Keratinocyte (primary cell): ENCODE measurements around the gene CPA4. TPM values are rescaled to one million over a fixed set of nuclear protein-coding genes. Genes with fewer than 3 reads are reported as not detected.

Source experiments
- DNase-seq: peaks from one replicate; pipeline ENCODE4 v3.0.0-alpha.2; 2011; ENCODE audit warnings: low read depth, missing footprints, low spot score
- FAIRE-seq: peaks from 2 replicates; lab custom pipeline; 2011; peaks lifted over from hg19 to GRCh38; lab: Jason Lieb, UNC
- H2AFZ ChIP-seq: 2 replicates; pipeline ENCODE4 v1.6.0; 2012; ENCODE audit warnings: low read length, control low read depth, inconsistent platforms; ENCODE audit not compliant: control insufficient read depth
- H3K27ac ChIP-seq: 2 replicates; pipeline ENCODE4 v1.5.1; 2011; ENCODE audit warnings: low read length; ENCODE audit not compliant: control insufficient read depth, insufficient read depth
- H3K27me3 ChIP-seq: 3 replicates; pipeline ENCODE4 v1.6.0; 2011; ENCODE audit warnings: low read length; ENCODE audit not compliant: control insufficient read depth, insufficient read depth; ENCODE audit errors: extremely low read depth
- H3K36me3 ChIP-seq, 2 experiments: 2 replicates in 1 of 2; 3 replicates in 1 of 2; pipeline ENCODE4 v1.5.1; 2011; ENCODE audit warnings: low read length in 2 of 2, mild to moderate bottlenecking in 1 of 2; ENCODE audit not compliant: control insufficient read depth in 2 of 2, insufficient read depth in 2 of 2; ENCODE audit errors: extremely low read depth in 1 of 2
- H3K4me1 ChIP-seq: 3 replicates; pipeline ENCODE4 v1.5.1; 2011; ENCODE audit warnings: low read length; ENCODE audit not compliant: control insufficient read depth, insufficient read depth; ENCODE audit errors: extremely low read depth
- H3K4me2 ChIP-seq: 3 replicates; pipeline ENCODE4 v1.6.0; 2011; ENCODE audit warnings: low read depth, low read length; ENCODE audit not compliant: control insufficient read depth, insufficient read depth; ENCODE audit errors: extremely low read depth
- H3K4me3 ChIP-seq, 3 experiments: fragments of 200-600 bp in 1 of 3; sonication (generic) in 1 of 3; 2 replicates in 2 of 3; 3 replicates in 1 of 3; pipeline ENCODE4 v1.5.1; 2011 to 2016; ENCODE audit warnings: low read length in 3 of 3, mild to moderate bottlenecking in 3 of 3, control low read depth in 2 of 3, inconsistent platforms in 1 of 3, low read depth in 1 of 3, mixed read lengths in 1 of 3, mixed run types in 1 of 3, moderate library complexity in 1 of 3; ENCODE audit not compliant: control insufficient read depth in 2 of 3, insufficient read depth in 2 of 3; ENCODE audit errors: extremely low read depth in 1 of 3
- H3K79me2 ChIP-seq: 2 replicates; pipeline ENCODE4 v1.6.0; 2012; ENCODE audit warnings: low read length; ENCODE audit not compliant: control insufficient read depth, insufficient read depth
- H3K9ac ChIP-seq: 3 replicates; pipeline ENCODE4 v1.6.0; 2011; ENCODE audit warnings: low read length; ENCODE audit not compliant: control insufficient read depth, insufficient read depth; ENCODE audit errors: extremely low read depth
- H3K9me1 ChIP-seq: 3 replicates; pipeline ENCODE4 v1.6.0; 2011; ENCODE audit warnings: low read length; ENCODE audit not compliant: control insufficient read depth, insufficient read depth; ENCODE audit errors: extremely low read depth
- H3K9me3 ChIP-seq: 2 replicates; pipeline ENCODE4 v1.5.1; 2012; ENCODE audit warnings: low read depth, low read length; ENCODE audit not compliant: control insufficient read depth
- H4K20me1 ChIP-seq: 3 replicates; pipeline ENCODE4 v1.6.0; 2011; ENCODE audit warnings: low read length; ENCODE audit not compliant: control insufficient read depth, insufficient read depth; ENCODE audit errors: extremely low read depth
- EZH2 ChIP-seq: IDR thresholded peaks from one replicate; pipeline ENCODE4 v1.6.1; 2012; ENCODE audit warnings: inconsistent platforms, mild to moderate bottlenecking, low read length, moderate library complexity
- dilution Hi-C: fragments of 300-500 bp; cut with MboI; formaldehyde crosslinking; loops from one replicate; pipeline ENCODE4 v1.7.0; 2020; ENCODE audit warnings: low sequenced_read_pairs; ENCODE audit not compliant: extremely low pct_ligation_motif_present
- polyA plus RNA-seq, 5 experiments: library from polyadenylated mRNA; depleted of rRNA in 3 of 5; stranded (reverse) in 3 of 5; stranded (forward) in 1 of 5; unstranded in 1 of 5; fragments of >200 nt; gene quantifications; 1 replicate in 1 of 5; 2 replicates in 3 of 5; 3 replicates in 1 of 5; pipeline versions ENCODE4 v1.2.1 to v1.2.3, GENCODE V29; 2011 to 2012; ENCODE audit warnings: missing spikeins in 2 of 5, low read depth in 1 of 5, low replicate concordance in 1 of 5
- TF ChIP-seq, protein P1 (sequence below), 3 experiments: IDR thresholded peaks in 1 of 3; conservative IDR thresholded peaks in 1 of 3; optimal IDR thresholded peaks in 1 of 3; 2 replicates in 2 of 3; 3 replicates in 1 of 3; pipeline versions ENCODE3 to v1.5.1; 2011; ENCODE audit warnings: low read length in 3 of 3, mild to moderate bottlenecking in 3 of 3, moderate library complexity in 2 of 3, control low read depth in 1 of 3, inconsistent platforms in 1 of 3; ENCODE audit not compliant: insufficient read depth in 2 of 3; ENCODE audit errors: extremely low read depth in 1 of 3

The CPA4 gene
- polyA plus RNA-seq, 1 donor (not counting 4 experiments of a cell fraction or from before 2014, with no cell fraction given) = 248 TPM

DNA sequence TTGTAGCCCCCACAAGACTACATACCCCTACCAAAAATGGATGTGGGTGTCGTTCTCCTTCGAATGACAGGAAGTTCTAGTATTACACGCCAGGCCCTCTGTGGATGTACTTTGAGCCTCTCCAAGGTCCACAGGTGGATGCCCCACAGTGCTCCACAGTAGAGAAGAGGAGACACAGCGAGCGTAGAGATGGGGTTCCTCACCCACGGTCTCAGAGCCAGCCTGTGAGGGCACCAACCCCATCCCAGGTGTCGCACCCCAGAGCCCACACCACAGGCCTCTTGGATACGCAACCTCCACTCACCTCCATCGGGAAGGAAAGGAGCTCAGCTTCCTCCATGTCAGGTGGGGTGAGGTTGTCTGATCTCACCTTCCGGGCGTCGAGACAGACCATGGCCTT lies 54.0 kb downstream of the CPA4 start:
- Histone ChIP-seq H3K36me3 (no peaks in the 10 kb centered on the region), H3K27me3 (peaks cover 2% of the 10 kb centered on the region), H3K9me1 (no peaks in the 10 kb centered on the region), H3K27ac (no peak overlapping the region), H4K20me1 (no peaks in the 10 kb centered on the region), H3K4me2 (no peak overlapping the region), H3K4me3 (no peak overlapping the region), H2AFZ (no peak overlapping the region), H3K79me2 (no peaks in the 10 kb centered on the region), H3K9ac (no peak overlapping the region), H3K4me1 (no peaks in the 10 kb centered on the region), H3K9me3 (no peaks in the 10 kb centered on the region)
- dilution Hi-C loops = no loop called here
- DNase-seq (no peak), FAIRE-seq (no peak)
- TF ChIP-seq, protein P1, sequence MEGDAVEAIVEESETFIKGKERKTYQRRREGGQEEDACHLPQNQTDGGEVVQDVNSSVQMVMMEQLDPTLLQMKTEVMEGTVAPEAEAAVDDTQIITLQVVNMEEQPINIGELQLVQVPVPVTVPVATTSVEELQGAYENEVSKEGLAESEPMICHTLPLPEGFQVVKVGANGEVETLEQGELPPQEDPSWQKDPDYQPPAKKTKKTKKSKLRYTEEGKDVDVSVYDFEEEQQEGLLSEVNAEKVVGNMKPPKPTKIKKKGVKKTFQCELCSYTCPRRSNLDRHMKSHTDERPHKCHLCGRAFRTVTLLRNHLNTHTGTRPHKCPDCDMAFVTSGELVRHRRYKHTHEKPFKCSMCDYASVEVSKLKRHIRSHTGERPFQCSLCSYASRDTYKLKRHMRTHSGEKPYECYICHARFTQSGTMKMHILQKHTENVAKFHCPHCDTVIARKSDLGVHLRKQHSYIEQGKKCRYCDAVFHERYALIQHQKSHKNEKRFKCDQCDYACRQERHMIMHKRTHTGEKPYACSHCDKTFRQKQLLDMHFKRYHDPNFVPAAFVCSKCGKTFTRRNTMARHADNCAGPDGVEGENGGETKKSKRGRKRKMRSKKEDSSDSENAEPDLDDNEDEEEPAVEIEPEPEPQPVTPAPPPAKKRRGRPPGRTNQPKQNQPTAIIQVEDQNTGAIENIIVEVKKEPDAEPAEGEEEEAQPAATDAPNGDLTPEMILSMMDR (optimal IDR thresholded peaks at IDR 0.05 in 1 of 3, IDR thresholded peaks at IDR 0.05 in 1 of 3, conservative IDR thresholded peaks at IDR 0.05 in 1 of 3; ENCODE audit: extremely low read depth in 1 of 3, insufficient read depth in 2 of 3, low read length in 3 of 3) = no peak
- TF ChIP-seq EZH2 = no peak

DNA sequence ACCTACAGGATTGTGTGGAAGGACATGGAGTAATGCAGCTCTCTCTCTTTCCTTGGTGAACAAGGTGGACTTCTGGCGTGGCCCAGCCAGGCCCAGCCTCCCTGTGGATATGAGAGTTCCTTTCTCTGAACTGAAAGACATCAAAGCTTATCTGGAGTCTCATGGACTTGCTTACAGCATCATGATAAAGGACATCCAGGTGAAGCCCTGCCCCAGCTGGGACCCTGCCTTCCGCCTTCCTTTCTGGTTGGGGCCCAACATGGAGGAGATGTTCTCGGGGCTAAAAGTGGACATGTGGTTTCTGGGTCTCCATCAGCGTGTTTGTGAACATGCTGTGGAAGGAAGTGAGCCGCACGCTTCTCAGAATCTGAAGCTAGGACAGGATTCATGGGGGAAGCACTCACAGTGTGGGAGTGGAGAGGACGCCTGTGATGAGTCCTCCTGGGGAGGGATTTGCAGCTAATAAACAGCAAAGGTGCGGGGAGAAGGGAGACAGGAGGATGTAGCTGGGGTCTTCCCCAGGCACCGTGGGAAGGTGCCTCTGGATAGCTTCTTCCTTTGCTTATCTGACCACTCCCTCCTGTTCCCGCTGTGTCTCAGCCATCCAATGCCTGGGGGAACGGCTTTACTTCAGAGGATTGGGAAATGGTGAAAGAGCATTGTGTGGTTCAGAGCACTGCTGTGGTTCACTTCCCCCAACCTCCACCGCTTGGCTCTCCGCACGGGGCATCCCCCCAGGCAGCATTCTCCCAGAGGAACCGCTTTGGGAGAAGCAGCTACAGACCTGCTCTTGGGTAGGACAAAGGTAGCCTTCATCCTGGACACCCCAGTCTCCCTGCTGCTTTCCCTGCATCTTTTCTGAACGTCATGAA lies 57.2 kb downstream of the CPA4 start:
- H2AFZ ChIP-seq = no peak overlapping the region
- H3K4me1 ChIP-seq = peaks cover 13% of the 10 kb centered on the region
- H3K9ac ChIP-seq = no peak overlapping the region
- H4K20me1 ChIP-seq = no peaks in the 10 kb centered on the region
- no peak overlapping the region for H3K4me3 ChIP-seq
- no peaks in the 10 kb centered on the region for H3K9me3 ChIP-seq
- TF ChIP-seq, protein P1 (optimal IDR thresholded peaks at IDR 0.05 in 1 of 3, IDR thresholded peaks at IDR 0.05 in 1 of 3, conservative IDR thresholded peaks at IDR 0.05 in 1 of 3; ENCODE audit: extremely low read depth in 1 of 3, insufficient read depth in 2 of 3, low read length in 3 of 3) = no peak
- TF ChIP-seq EZH2 = no peak
- H3K4me2 ChIP-seq = no peak overlapping the region
- FAIRE-seq (no peak), DNase-seq (no peak)
- H3K36me3 ChIP-seq = no peaks in the 10 kb centered on the region
- H3K27ac ChIP-seq = no peak overlapping the region
- H3K27me3 ChIP-seq = peaks cover 2% of the 10 kb centered on the region
- dilution Hi-C loops = no loop called here
- H3K9me1 ChIP-seq = no peaks in the 10 kb centered on the region
- no peaks in the 10 kb centered on the region for H3K79me2 ChIP-seq
